Adrenal gland (tissue), 12 donors: ENCODE data around the gene GPR171. TPM values are rescaled to one million over a fixed set of nuclear protein-coding genes. Genes with fewer than 3 reads are reported as not detected.
"Not testable (repeated sequence)": the region's sequence is repeated elsewhere in the genome, so short reads cannot be mapped to it uniquely, and the experiment has no call there.

Source experiments
- DNase-seq, 7 donors: peaks; one replicate each; pipeline ENCODE4 v3.0.0-alpha.2; 2019 to 2020
- H3K27ac ChIP-seq, 5 donors: fragments of 200-600 bp; sonication (generic) in 4 of 5; 1 replicate in 3 of 5; 2 replicates in 2 of 5; pipeline versions ENCODE4 v1.5.1 to v1.8.0; 2016 to 2020; ENCODE audit warnings: mild to moderate bottlenecking in 1 of 5
- H3K27me3 ChIP-seq: fragments of 200-600 bp; 2 replicates; pipeline ENCODE4 v1.8.0; 2021
- H3K36me3 ChIP-seq, 2 donors: fragments of 200-600 bp; replicated peaks in 1 of 2; 1 replicate in 1 of 2; 2 replicates in 1 of 2; pipeline versions ENCODE4 v1.5.1 to v1.8.0; 2018 to 2022
- H3K4me1 ChIP-seq, 2 donors: fragments of 200-600 bp; replicated peaks in 1 of 2; 1 replicate in 1 of 2; 2 replicates in 1 of 2; pipeline versions ENCODE4 v1.5.1 to v1.8.0; 2018 to 2021
- H3K4me3 ChIP-seq, 4 donors: fragments of 200-600 bp; sonication (generic) in 3 of 4; one replicate each; pipeline ENCODE4 v1.5.1; 2016 to 2018
- H3K9me3 ChIP-seq, 3 donors: fragments of 200-600 bp; sonication (generic) in 1 of 3; replicated peaks in 1 of 3; 1 replicate in 2 of 3; 2 replicates in 1 of 3; pipeline versions ENCODE4 v1.5.1 to v1.8.0; 2016 to 2021
- CTCF ChIP-seq, 6 experiments: fragments of 450-650 bp in 4 of 6; fragments of 200-600 bp in 2 of 6; sonication (generic) in 1 of 6; IDR thresholded peaks; 1 replicate in 5 of 6; 2 replicates in 1 of 6; pipeline versions ENCODE4 v1.5.1 to v1.8.0; 2016 to 2021; ENCODE audit warnings: antibody characterized with exemption in 6 of 6, mild to moderate bottlenecking in 2 of 6, moderate library complexity in 1 of 6
- POLR2A ChIP-seq, 2 donors: fragments of 450-650 bp; IDR thresholded peaks; one replicate each; pipeline ENCODE4 v1.6.1; 2017; ENCODE audit warnings: antibody characterized with exemption in 2 of 2, mild to moderate bottlenecking in 2 of 2, moderate library complexity in 1 of 2
- WGBS, 4 donors: extraction: QIAGEN DNeasy Blood & Tissue Kit in 2 of 4; methylation state at CpG; one replicate each; pipeline versions ENCODE4 v1.1.5 to v1.1.7; 2013 to 2017; 5-methylcytosine and 5-hydroxymethylcytosine counted together
- intact Hi-C, 2 donors: fragments of 100-400 bp; cut with DNase I; formaldehyde crosslinking; loops; one replicate each; pipeline versions ENCODE4 v1.14.1 to v1.15.0; 2022 to 2023
- polyA plus RNA-seq, 3 donors: library from polyadenylated mRNA; stranded (reverse); fragments of 200-250 nt in 2 of 3; fragments of 350-450 nt in 1 of 3; fragmentation: Illumina TruSeq in 1 of 3; extraction: RNeasy Lipid Tissue Mini Kit (QIAGEN cat#74804) in 1 of 3; gene quantifications; one replicate each; pipeline ENCODE4 v1.2.3, GENCODE V29; 2013 to 2014
- total RNA-seq, 9 donors: library from RNA; depleted of rRNA in 4 of 9; stranded (reverse); fragments of >200 nt in 4 of 9; fragments of 120-200 nt in 1 of 9; fragmentation: NEBNext Ultra II Directional in 1 of 9; extraction: Animal tissue kit (Norgen Biotek cat#: 25700) in 1 of 9; gene quantifications; one replicate each; pipeline versions ENCODE4 v1.1.0 to v1.2.4, GENCODE V29; 2013 to 2023
- donor health status: healthy with polysubstance abuse.
- donor health status: Bipolar disorder and iron deficiency.
- donor health status: DM: yes; HTN: yes; CAD: no.
- donor health status: DM: no; HTN: no; CAD: no.
- donor health status: DM: no; HTN: no; CAD: no.
- donor health status: DM: yes; HTN: yes; CAD: no.

The GPR171 gene
- total and polyA plus RNA-seq, 12 donors, result 0.06 to 2.0 (median 0.49) TPM; not detected in 2

- no peaks in the 10 kb centered on the region for H3K27me3 ChIP-seq
- no peak for DNase-seq
- no peaks in the 10 kb centered on the region for H3K9me3 ChIP-seq
- no peak overlapping the region for H3K27ac ChIP-seq
- H3K4me1 ChIP-seq, result no peaks in the 10 kb centered on the region
- WGBS, 4 donors, result 60 to 69% (median 62%) methylated on average over 2 of the region's 2 CpGs
- intact Hi-C loops, result loop anchor here in 1 of 2 donors (5.0 kb wide), 1 partner anchor 108 kb away; no protein-coding TSS in a partner anchor
- TF ChIP-seq CTCF (IDR thresholded peaks at IDR 0.05) (no peak), POLR2A (IDR thresholded peaks at IDR 0.05) (no peak)
- H3K4me3 ChIP-seq, result no peak overlapping the region
- no peaks in the 10 kb centered on the region for H3K36me3 ChIP-seq
Observed at GRCh38 chr3:151174351-151174750, 28.7 kb downstream of the GPR171 start.

- DNase-seq, result peak in 4 of 7 donors; percentile 22 to 57 (median 31)
- WGBS, 4 donors, result 48 to 70% (median 54%) methylated on average over 5 of the region's 5 CpGs
- no peak for TF ChIP-seq CTCF (IDR thresholded peaks at IDR 0.05)
- TF ChIP-seq POLR2A (IDR thresholded peaks at IDR 0.05), result no peak
- intact Hi-C loops, result loop anchor here in 1 of 2 donors (5.0 kb wide), 1 partner anchor 111 kb away; no protein-coding TSS in a partner anchor
- Histone ChIP-seq H3K4me1 (no peaks in the 10 kb centered on the region), H3K36me3 (no peaks in the 10 kb centered on the region), H3K27me3 (no peaks in the 10 kb centered on the region), H3K9me3 (no peaks in the 10 kb centered on the region), H3K27ac (peak overlapping the region in 2 of 5 donors; percentile 28 to 68), H3K4me3 (no peak overlapping the region)
Observed at GRCh38 chr3:151171145-151171757, 31.8 kb downstream of the GPR171 start.

GRCh38 chr3:151169948-151170679 lies 32.9 kb downstream of the GPR171 start:
- H3K4me3 ChIP-seq, H3K36me3 ChIP-seq, H3K27me3 ChIP-seq, H3K9me3 ChIP-seq, H3K4me1 ChIP-seq: not testable (repeated sequence)
- 70 to 77% (median 74%) methylated on average over 9 of the region's 9 CpGs for WGBS, 4 donors
- H3K27ac ChIP-seq, result peak overlapping the region in 2 of 5 donors; percentile 35 to 68
- intact Hi-C loops, result loop anchor here (5.0 kb wide), 1 partner anchor 112 kb away; no protein-coding TSS in a partner anchor
- DNase-seq, result peak in 6 of 7 donors; percentile 41 to 71 (median 58)

GRCh38 chr3:151169262-151169947 lies 33.6 kb downstream of the GPR171 start:
- H3K27ac ChIP-seq, result peak overlapping the region in 2 of 5 donors; percentile 35 to 68
- intact Hi-C loops, result loop anchor here in 1 of 2 donors (5.0 kb wide), 1 partner anchor 113 kb away; no protein-coding TSS in a partner anchor
- H3K4me3 ChIP-seq, result no peak overlapping the region
- 79 to 80% (median 79%) methylated on average over 9 of the region's 9 CpGs for whole genome bisulfite sequencing, 4 donors
- H3K9me3 ChIP-seq, result no peaks in the 10 kb centered on the region
- H3K4me1 ChIP-seq, result no peaks in the 10 kb centered on the region
- no peaks in the 10 kb centered on the region for H3K36me3 ChIP-seq
- TF ChIP-seq POLR2A (IDR thresholded peaks at IDR 0.05), result no peak
- no peak for TF ChIP-seq CTCF (IDR thresholded peaks at IDR 0.05)
- H3K27me3 ChIP-seq, result no peaks in the 10 kb centered on the region
- DNase-seq, result peak in 4 of 7 donors; percentile 30 to 57 (median 44)
